IPS-15b (cell line): ENCODE measurements around the gene B4GALNT3.

Experiments used
- H3K27me3 ChIP-seq: one replicate; pipeline ENCODE4 v1.6.1; 2013; ENCODE audit warnings: low read length; ENCODE audit not compliant: control insufficient read depth, insufficient read depth
- H3K36me3 ChIP-seq: one replicate; pipeline ENCODE4 v1.6.1; 2013; ENCODE audit warnings: low read length; ENCODE audit not compliant: control insufficient read depth, insufficient read depth
- H3K4me1 ChIP-seq: one replicate; pipeline ENCODE4 v1.6.1; 2013; ENCODE audit warnings: mild to moderate bottlenecking, low read length; ENCODE audit not compliant: control insufficient read depth, insufficient read depth
- H3K4me3 ChIP-seq: one replicate; pipeline ENCODE4 v1.5.1; 2013; ENCODE audit warnings: low read depth, low read length
- H3K9ac ChIP-seq: one replicate; pipeline ENCODE4 v1.6.1; 2013; ENCODE audit warnings: low read depth, mild to moderate bottlenecking, low read length
- H3K9me3 ChIP-seq: one replicate; pipeline ENCODE4 v1.6.1; 2013; ENCODE audit warnings: mild to moderate bottlenecking, low read length; ENCODE audit not compliant: control insufficient read depth, insufficient read depth

The B4GALNT3 gene

GRCh38 chr12:457676-458075 is 2.1 kb upstream of the B4GALNT3 start:
- H3K9ac ChIP-seq, result no peak overlapping the region
- no peak overlapping the region for H3K4me3 ChIP-seq
- peaks cover 40% of the 10 kb centered on the region for H3K27me3 ChIP-seq
- H3K4me1 ChIP-seq, result peaks cover 4% of the 10 kb centered on the region
- H3K9me3 ChIP-seq, result no peaks in the 10 kb centered on the region
- no peaks in the 10 kb centered on the region for H3K36me3 ChIP-seq

DNA sequence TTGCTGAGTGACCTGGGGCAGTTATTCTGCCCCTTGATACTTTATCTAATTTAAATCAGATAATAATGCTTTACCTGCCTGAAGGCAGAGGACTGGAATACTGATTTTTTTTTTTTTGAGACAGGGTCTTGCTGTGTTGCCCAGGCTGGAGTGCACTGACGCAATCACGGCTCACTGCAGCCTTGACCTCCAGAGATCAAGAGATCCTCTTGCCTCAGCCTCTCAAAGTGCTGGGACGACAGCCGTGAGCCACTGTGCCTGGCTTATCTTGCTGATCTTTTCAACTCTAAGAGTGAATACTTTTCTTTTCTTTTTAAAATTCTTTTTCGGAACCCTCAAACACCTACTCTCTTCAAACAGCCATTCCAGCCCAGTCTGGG is 699 bp upstream of the B4GALNT3 start:
- Histone ChIP-seq H3K36me3 (no peaks in the 10 kb centered on the region), H3K4me3 (peak overlapping the region; percentile 68), H3K9me3 (no peaks in the 10 kb centered on the region), H3K27me3 (peaks cover 40% of the 10 kb centered on the region), H3K9ac (peak overlapping the region; percentile 24), H3K4me1 (peaks cover 4% of the 10 kb centered on the region)

- peak overlapping the region; percentile 52 for H3K4me3 ChIP-seq
- no peaks in the 10 kb centered on the region for H3K36me3 ChIP-seq
- no peaks in the 10 kb centered on the region for H3K9me3 ChIP-seq
- H3K9ac ChIP-seq, result no peak overlapping the region
- peaks cover 40% of the 10 kb centered on the region for H3K27me3 ChIP-seq
- peaks cover 4% of the 10 kb centered on the region for H3K4me1 ChIP-seq
Observed at GRCh38 chr12:460261-461230, 807 bp downstream of the B4GALNT3 start.

DNA sequence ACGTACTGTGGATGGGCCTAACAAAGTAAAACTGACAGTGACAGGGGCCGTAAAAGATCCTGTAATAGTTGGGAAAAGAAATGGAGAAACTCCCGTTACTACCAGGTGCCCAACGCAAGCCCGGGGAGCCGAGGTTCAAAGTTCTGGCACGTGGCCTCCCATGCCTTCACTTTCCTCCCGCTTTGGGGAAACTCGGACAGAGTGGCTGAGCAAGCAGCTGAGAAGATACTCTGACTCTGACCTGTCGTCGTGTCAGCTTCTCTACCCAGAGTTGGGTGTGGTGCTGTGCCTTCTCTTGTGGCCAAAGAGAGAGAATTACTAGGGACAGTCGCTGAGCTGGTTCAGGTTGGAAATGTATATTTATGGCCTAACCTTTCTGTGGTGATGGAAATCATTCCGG is 1.7 kb downstream of the B4GALNT3 start:
- H3K4me3 ChIP-seq, result peak overlapping the region; percentile 52
- no peak overlapping the region for H3K9ac ChIP-seq
- peaks cover 40% of the 10 kb centered on the region for H3K27me3 ChIP-seq

DNA sequence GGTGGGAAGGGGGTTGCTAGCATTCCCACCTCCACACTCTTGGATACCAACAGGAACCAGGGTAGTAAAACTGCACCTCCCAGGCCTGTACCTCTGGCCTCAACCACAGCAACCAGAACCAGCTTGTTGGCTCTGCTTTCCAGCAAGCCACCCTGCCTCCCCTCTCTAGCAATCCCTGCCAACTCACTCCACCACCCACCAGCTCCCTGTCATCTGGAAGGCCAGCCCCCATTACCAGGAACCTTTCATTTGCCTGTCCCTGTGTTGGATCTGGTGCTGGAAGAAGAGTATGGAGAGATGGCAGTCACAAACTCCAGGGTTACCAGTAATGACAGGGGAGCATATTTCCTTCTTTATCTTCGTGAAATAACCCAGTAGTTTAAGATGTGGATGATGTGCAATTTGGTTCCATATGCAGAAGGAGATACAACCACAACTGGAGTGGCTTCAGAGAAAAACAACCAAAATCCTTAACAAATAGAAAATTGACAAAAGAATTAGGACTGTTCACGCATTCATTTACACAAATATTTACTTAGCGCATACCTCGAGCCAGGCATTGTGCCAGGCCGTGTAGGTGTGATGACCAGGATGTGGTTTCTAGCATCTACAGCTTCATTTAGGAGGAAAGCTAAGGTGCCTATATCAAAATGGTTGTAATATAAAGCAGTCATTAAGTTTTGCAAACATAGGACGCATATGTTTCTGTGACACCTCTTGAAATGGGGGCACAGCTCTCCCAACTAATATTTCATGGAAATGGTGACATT is 3.4 kb downstream of the B4GALNT3 start:
- no peak overlapping the region for H3K9ac ChIP-seq
- peaks cover 30% of the 10 kb centered on the region for H3K27me3 ChIP-seq
- no peaks in the 10 kb centered on the region for H3K36me3 ChIP-seq
- no peak overlapping the region for H3K4me3 ChIP-seq
- peaks cover 4% of the 10 kb centered on the region for H3K4me1 ChIP-seq
- H3K9me3 ChIP-seq, result no peaks in the 10 kb centered on the region

More for the DNA sequence above, 1.7 kb downstream of the B4GALNT3 start:
- peaks cover 4% of the 10 kb centered on the region for H3K4me1 ChIP-seq
- H3K36me3 ChIP-seq, result no peaks in the 10 kb centered on the region
- no peaks in the 10 kb centered on the region for H3K9me3 ChIP-seq

- Histone ChIP-seq H3K27me3 (peaks cover 15% of the 10 kb centered on the region), H3K4me3 (no peak overlapping the region), H3K36me3 (no peaks in the 10 kb centered on the region), H3K9ac (no peak overlapping the region), H3K9me3 (no peaks in the 10 kb centered on the region), H3K4me1 (peaks cover 2% of the 10 kb centered on the region)
Observed at GRCh38 chr12:464484-465267, 4.9 kb downstream of the B4GALNT3 start.

GRCh38 chr12:466039-466438 is 6.3 kb downstream of the B4GALNT3 start:
- no peaks in the 10 kb centered on the region for H3K9me3 ChIP-seq
- H3K27me3 ChIP-seq, result peaks cover 12% of the 10 kb centered on the region
- H3K36me3 ChIP-seq, result no peaks in the 10 kb centered on the region
- H3K4me3 ChIP-seq, result no peak overlapping the region
- H3K9ac ChIP-seq, result no peak overlapping the region
- H3K4me1 ChIP-seq, result peaks cover 2% of the 10 kb centered on the region

GRCh38 chr12:466762-467161 is 7.0 kb downstream of the B4GALNT3 start:
- Histone ChIP-seq H3K9ac (no peak overlapping the region), H3K4me1 (no peaks in the 10 kb centered on the region), H3K4me3 (no peak overlapping the region)

GRCh38 chr12:467591-467990 is 7.9 kb downstream of the B4GALNT3 start:
- Histone ChIP-seq H3K4me1 (no peaks in the 10 kb centered on the region), H3K36me3 (no peaks in the 10 kb centered on the region), H3K27me3 (no peaks in the 10 kb centered on the region), H3K9ac (no peak overlapping the region), H3K9me3 (no peaks in the 10 kb centered on the region), H3K4me3 (no peak overlapping the region)

More at GRCh38 chr12:466762-467161, 7.0 kb downstream of the B4GALNT3 start:
- peaks cover 5% of the 10 kb centered on the region for H3K27me3 ChIP-seq
- H3K9me3 ChIP-seq, result no peaks in the 10 kb centered on the region
- H3K36me3 ChIP-seq, result no peaks in the 10 kb centered on the region

- H3K4me3 ChIP-seq, result no peak overlapping the region
- no peaks in the 10 kb centered on the region for H3K36me3 ChIP-seq
- H3K4me1 ChIP-seq, result no peaks in the 10 kb centered on the region
- H3K9ac ChIP-seq, result no peak overlapping the region
- no peaks in the 10 kb centered on the region for H3K9me3 ChIP-seq
- H3K27me3 ChIP-seq, result no peaks in the 10 kb centered on the region
Observed at GRCh38 chr12:468671-469389, 9.1 kb downstream of the B4GALNT3 start.

- no peaks in the 10 kb centered on the region for H3K36me3 ChIP-seq
- no peaks in the 10 kb centered on the region for H3K27me3 ChIP-seq
- no peaks in the 10 kb centered on the region for H3K9me3 ChIP-seq
Observed at GRCh38 chr12:470133-470532, 10.4 kb downstream of the B4GALNT3 start.

More at GRCh38 chr12:470133-470532, 10.4 kb downstream of the B4GALNT3 start:
- no peak overlapping the region for H3K4me3 ChIP-seq
- H3K9ac ChIP-seq, result no peak overlapping the region
- no peaks in the 10 kb centered on the region for H3K4me1 ChIP-seq
